ENCODE results near the gene PTPN21. TPM values are rescaled to one million over a fixed set of nuclear protein-coding genes. Genes with fewer than 3 reads are reported as not detected.

PTPN21 gene
- total RNA-seq, 4 donors from 2014 or later = 39.5 to 76.9 (median 64.0) TPM

GRCh38 chr14:88493392-88494185 lies 61.2 kb downstream of the PTPN21 start:
- 59 to 69% methylated on average over 6 of the region's 6 CpGs for WGBS, 2 donors
- TF ChIP-seq POLR2A (IDR thresholded peaks at IDR 0.05) = no peak
- no peak for TF ChIP-seq CTCF (IDR thresholded peaks at IDR 0.05)
- intact Hi-C loops (cut with DNase I; ENCODE audit: low total_unique reads) = no loop called here
- no peak overlapping the region for H3K4me3 ChIP-seq (ENCODE audit: low read depth, poor library complexity, severe bottlenecking)
- no peak for DNase-seq (ENCODE audit: low spot score in 2 of 2)

- TF ChIP-seq CTCF (IDR thresholded peaks at IDR 0.05) = peak in 1 of 3 donors; percentile 81
- no peak for TF ChIP-seq POLR2A (IDR thresholded peaks at IDR 0.05)
- DNase-seq (ENCODE audit: low spot score in 2 of 2) = peak; percentile 77 to 88
- intact Hi-C loops (cut with DNase I; ENCODE audit: low total_unique reads) = no loop called here
- H3K4me3 ChIP-seq (ENCODE audit: low read depth, poor library complexity, severe bottlenecking) = no peak overlapping the region
- WGBS, 2 donors = 58 to 59% methylated on average over 12 of the region's 12 CpGs
These were observed 62.3 kb downstream of the PTPN21 start for GRCh38 chr14:88492272-88493089.

GRCh38 chr14:88490168-88490567 lies 64.6 kb downstream of the PTPN21 start:
- TF ChIP-seq POLR2A (IDR thresholded peaks at IDR 0.05) = no peak
- TF ChIP-seq CTCF (IDR thresholded peaks at IDR 0.05) = no peak
- 94 to 95% methylated on average over 6 of the region's 6 CpGs for WGBS, 2 donors
- DNase-seq (ENCODE audit: low spot score in 2 of 2) = no peak
- intact Hi-C loops (cut with DNase I; ENCODE audit: low total_unique reads) = no loop called here
- H3K4me3 ChIP-seq (ENCODE audit: low read depth, poor library complexity, severe bottlenecking) = no peak overlapping the region

- WGBS, 2 donors = 46 to 52% methylated on average over 6 of the region's 6 CpGs
- TF ChIP-seq CTCF (IDR thresholded peaks at IDR 0.05) (no peak), POLR2A (IDR thresholded peaks at IDR 0.05) (no peak)
These were observed 65.9 kb downstream of the PTPN21 start for GRCh38 chr14:88488897-88489296.

GRCh38 chr14:88488081-88488480 lies 66.7 kb downstream of the PTPN21 start:
- no peak for TF ChIP-seq CTCF (IDR thresholded peaks at IDR 0.05)
- TF ChIP-seq POLR2A (IDR thresholded peaks at IDR 0.05) = no peak
- DNase-seq (ENCODE audit: low spot score in 2 of 2) = peak in 1 of 2 donors; percentile 60
- WGBS, 2 donors = 45 to 53% methylated on average over 7 of the region's 7 CpGs
- H3K4me3 ChIP-seq (ENCODE audit: low read depth, poor library complexity, severe bottlenecking) = no peak overlapping the region
- intact Hi-C loops (cut with DNase I; ENCODE audit: low total_unique reads) = no loop called here

More at GRCh38 chr14:88488897-88489296, 65.9 kb downstream of the PTPN21 start:
- DNase-seq (ENCODE audit: low spot score in 2 of 2) = no peak
- intact Hi-C loops (cut with DNase I; ENCODE audit: low total_unique reads) = no loop called here
- H3K4me3 ChIP-seq (ENCODE audit: low read depth, poor library complexity, severe bottlenecking) = no peak overlapping the region
